GM18502 (cell line): Measurements from ENCODE around the gene PRICKLE2.

Experiments
- ATAC-seq: cut with Tn5 transposase; IDR thresholded peaks from one replicate; pipeline ENCODE4 v1.9.1; 2021; ENCODE audit warnings: mild to moderate bottlenecking; ENCODE audit not compliant: unreplicated experiment, poor library complexity

PRICKLE2 gene

DNA sequence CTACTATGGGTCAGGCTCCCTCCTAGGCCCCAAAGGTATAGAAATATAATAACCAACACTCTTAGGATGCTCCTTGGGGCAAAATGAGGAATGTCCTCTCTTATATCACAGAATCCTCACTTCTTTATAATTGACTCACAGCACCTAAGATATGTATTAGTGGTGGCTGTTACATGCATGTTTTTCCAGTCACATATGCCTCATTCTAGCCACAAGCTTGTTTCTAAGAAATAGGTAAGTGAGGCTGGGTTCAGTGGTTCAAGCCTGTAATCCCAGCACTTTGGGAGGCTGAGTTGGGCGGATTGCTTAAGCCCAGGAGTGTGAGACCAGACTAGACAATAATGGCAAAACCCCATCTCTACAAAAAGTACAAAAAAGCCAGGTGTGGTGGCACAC is 144.0 kb downstream of the PRICKLE2 start:
- no peak for ATAC-seq

DNA sequence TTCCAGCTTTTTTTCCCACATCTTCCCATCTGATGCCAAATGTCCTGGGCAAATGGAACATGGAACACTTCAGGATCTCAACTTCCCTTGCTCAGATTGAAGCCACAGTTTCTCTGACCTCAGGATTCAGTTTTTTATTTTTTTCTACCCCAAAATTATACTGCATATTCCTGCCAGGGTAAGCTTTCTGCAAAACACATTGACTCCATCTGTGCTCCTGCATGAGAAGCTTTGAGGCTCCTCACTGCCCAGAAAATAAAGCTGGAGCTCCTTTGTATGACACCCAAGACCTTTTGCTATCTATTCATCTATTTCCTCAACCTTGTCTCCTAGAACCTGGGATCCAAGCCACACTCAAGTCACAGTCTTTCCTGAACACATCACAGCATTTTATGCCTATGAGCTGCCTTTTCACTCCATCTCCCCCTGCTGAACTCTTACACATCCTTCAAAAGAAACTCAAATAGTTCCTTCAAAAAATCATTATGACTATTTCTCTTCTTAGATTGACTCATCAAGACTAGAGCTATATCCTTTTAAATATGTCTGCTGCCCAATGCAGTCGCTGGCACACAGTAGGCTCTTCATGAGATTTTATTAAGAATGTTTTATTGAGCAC is 144.5 kb downstream of the PRICKLE2 start:
- no peak for ATAC-seq

DNA sequence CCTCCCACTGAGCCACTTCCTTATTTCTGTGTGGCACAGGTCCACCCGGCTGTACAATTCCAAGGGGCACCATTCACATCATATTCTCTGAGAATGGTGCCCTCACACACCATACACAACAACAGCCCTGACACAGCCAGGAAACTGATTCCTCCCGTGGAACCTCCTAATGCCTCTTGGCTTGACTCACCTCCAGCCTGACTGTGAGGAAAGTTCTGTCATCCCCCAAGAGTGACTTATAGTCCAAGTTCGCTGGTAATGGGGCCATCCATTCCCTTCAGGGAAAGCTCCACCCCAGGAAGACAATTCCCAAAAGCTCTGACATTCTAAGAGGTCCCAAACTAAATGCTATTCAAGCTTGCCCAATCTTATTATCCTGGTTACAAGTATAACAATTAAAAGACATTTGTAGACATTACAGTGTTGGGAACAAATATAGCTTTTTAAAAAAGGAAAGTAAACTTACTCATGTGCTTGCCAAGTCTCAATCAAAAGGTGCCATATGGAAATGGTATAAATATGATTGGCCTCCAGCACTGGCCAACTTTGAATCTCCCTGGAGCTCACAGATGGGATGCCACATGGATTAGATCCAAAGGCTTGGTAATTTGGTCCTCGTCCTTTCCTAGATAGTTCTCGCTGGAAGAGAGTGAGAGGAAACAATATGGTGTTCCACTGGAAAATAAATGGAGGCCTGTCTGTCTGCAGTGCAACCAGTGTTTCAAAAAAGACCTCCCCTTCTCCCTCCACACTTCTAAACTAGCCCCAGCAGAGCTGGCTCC is 145.7 kb downstream of the PRICKLE2 start:
- ATAC-seq = no peak

DNA sequence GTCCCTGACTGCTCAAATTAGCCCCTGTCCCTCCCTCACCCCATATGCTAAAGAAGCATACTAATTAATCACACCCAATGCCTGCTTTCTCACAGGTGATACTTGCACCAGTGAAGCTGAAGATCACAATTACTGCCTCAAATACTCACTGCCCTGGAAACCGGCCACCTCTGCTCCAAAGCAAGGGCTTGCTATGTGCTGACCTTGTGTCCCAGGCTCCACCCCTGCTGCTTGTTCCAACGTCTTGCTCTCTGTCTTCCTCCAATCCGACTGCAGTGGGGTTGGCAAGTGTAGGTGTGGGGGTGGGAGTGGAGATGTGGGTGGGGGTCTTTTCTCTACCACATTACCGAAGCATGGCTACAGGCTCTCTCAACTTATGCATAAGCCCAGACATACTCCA is 146.3 kb downstream of the PRICKLE2 start:
- ATAC-seq = no peak

DNA sequence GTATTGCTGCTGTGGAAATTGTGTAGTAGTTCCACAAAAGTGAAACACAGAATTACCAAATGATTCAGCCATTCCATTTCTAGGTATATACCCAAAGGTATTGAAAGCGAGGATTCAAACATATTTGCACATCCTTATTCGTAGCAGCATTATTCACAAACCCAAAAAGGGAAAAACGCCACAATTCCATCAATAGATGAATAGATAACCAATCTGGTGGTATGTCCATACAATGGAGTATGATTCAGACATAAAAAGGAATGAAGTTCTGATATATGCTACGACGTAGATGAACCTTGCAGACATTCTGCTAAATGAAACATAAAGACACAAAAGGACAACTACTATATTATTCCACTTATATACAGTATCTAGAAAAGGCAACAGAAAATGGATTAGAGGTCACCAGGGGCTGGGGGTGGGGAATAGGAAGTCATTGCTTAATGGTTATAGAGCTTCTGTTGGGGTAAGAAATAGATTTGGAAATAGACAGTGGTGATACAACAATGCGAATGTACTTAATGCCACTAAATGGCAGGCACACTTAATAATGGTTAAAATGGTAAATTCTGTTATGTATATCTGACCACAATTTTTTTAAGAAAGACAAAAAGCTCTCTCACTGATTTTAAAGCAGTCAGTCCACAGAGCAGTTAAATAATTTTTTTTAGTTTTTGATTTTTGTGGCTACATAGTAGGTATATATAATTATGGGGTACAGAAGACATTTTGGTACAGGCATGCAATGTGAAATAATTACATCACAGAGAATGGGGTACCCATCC is 150.2 kb downstream of the PRICKLE2 start:
- no peak for ATAC-seq

DNA sequence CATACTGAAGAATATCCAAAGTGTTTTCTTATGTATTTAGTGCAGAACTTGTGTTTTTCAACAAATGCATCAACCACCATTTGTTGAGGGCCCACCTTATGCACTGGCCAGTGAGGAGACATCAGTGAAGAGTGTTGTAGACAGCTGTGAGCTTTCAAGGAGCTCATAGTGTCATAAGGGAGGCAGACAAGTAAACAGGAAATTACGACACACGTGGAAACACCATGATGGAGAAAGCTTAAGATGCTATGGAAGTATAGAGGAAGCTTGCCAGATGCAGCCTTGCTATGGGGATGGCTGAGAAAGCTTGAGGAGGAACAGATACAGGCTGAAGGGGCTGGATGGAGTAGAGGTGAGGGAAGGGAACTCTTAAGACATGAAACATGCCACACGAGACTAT is 151.2 kb downstream of the PRICKLE2 start:
- ATAC-seq = no peak

DNA sequence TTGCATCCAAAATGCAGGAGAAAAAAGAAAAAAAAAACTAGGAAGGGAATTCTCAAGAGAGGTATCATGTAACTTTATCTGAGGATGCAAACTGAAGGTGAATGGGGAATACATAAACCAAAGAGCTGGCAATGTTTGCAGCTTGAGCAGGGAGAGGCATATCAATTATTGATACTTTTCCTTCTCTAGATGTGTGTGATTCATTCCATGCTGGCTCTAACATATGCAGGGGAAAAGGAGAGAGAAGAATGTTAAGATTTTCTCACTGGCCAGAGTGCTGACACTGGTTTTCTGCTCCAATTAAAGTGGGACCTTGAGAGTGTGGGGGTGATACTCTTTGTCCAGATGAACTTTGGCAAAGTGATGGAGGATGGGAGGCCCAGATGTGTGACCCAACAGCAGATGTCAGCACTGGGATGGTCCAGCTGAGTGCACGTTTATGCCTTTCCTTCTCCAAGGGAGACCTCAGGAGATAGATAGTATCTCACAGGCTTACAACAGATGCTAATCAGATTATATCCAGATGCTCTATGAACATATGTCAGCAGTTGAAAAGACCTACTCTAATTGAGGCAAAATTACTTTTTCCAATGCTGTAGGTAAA is 152.0 kb downstream of the PRICKLE2 start:
- no peak for ATAC-seq

DNA sequence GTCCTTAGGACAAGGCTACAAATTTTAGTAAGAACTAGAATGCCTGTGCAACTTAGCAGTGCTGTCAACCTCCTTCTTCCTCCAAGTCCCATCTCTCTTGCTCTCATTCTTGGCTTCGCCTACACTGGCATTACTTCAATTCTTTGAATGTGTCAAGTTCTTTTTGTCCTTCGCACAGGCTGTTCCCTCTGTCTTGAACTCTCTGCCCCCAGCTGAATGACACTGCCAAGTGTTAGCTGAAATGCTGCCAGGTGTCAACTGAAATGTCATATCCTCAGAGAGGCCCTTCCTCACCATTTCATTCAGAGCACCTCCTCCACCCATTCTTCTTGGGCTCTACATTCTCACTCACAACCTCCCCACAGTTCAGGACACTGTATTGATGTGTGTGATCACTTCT is 153.1 kb downstream of the PRICKLE2 start:
- ATAC-seq = no peak

DNA sequence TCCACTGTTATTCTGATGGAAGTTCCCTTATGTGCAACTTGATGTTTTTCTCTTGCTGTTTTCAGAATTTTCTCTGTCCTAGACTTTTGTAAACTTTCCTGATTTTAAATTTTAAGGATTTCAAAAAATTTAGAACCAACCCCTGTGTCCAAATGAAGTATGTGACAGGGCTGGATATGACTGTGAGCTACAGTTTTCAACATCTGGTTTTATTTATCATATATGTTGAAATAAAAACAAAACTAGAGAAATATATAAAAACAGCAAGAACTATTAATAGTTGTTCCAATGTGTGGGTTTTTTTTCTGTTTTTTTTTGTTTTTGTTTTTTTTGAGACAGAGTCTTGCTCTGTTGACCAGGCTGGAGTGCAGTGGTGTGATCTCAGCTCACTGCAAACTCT is 154.6 kb downstream of the PRICKLE2 start:
- no peak for ATAC-seq

DNA sequence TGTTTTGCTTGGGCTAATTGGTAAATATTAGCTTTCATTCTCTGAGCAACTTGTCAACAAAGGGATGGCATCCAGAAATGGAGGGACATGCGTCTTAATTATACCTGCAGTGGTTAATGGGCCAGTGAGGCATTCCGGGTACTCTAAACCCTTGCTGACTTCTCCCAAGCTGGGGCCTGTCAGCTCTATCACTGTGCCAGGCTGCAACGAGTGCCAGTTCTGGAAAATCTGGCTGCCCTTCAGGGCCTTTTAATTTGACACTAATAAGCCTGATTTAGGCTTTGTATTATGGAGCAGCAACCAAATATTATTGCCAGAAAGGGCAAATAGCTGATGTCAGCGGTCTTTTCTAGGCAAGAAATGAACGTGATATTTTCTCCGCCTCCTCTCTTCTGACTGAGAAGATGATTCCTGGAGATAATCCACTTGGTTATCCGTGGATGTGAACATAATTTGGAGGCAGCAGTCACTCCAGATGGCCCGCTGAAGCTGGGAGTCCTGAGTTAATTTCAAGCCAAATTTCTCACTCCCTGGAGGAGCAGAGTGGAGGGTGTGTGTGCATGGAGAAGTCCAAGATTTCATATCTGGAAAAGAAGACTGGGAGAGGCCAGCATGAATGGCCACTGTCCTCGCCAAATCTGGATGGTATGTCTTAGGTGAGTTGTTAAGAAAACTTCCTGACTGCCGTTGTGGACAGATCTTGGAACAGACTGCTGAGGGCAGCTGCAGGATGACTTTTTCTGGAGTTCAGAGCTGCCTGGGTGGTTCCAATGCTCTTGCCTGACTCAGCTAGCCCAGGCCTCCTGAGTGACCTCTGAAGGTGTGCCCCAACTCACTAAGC is 157.5 kb downstream of the PRICKLE2 start:
- no peak for ATAC-seq

DNA sequence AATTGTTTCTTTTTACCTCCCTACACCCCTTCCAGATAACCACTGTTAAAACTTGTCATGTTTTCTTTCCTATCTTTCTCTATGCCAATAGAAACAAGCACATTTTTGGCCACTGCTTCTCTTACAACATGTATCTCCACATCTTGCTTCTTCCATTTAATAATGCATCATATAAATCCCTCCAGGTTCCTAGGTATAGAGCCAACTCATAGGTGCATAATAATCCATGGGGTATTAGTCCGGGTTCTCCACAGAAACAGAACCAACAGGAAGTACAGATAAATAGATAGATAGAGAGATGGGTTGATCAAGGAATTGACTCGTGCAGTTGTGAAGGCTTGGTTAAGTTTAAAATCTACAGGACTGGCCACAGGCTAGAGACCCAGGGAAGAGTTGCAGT is 160.5 kb downstream of the PRICKLE2 start:
- no peak for ATAC-seq

DNA sequence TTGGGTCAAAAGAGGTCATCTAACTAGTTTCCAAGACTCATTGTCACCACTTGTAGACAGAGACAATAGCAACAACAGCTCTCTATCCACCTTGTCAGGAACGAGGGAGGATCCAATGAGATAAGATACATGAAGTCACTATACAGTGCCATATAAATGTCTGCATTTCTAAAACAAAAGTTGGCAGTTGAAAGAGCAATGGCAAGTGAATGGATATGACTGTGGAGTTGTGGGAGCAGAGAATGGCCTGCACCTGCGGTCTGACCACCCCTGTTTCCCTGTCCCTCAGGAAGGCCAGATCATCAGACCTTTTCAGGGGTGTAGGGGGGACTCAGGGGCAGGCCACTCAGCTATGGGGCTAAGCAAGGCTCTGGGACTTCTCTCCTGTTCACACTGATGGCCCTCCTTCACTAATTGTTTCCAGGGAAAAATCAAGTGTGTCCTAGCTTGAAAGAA is 161.3 kb downstream of the PRICKLE2 start:
- no peak for ATAC-seq

DNA sequence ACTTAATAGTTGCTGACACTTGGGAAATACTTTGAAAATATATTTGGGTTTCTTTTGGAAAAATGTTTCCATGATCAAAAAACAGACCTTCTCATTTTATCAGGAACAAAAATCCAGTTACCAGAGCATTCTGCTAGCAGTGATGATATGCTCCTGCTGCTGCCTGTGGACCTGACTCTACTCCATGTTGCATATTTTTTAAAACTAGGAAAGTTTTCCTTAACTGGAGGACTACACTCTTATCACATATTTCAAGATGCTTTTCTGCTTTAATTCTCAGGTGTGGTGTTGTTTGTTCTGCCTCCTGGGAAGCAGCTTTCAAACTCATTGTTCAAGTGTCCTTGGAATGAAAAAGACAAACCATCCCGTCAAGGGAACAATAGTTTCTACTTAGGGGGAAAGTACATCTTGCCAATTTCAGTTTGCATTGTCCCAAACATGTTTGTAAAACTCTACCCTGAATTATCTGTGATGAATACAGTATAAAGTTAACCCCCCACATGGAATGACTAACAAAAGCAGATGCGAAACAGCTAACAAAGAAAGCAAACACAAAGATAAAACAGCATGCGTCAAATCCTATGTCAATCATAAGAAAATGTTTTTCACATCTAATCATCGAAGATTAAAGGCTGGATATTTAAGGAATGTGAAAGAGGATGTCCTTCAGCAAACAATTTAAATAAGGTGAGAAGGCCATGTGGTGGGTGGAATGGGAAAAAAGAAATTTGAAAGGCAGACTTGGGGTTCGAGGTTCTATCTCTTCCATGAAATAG is 161.9 kb downstream of the PRICKLE2 start:
- no peak for ATAC-seq

DNA sequence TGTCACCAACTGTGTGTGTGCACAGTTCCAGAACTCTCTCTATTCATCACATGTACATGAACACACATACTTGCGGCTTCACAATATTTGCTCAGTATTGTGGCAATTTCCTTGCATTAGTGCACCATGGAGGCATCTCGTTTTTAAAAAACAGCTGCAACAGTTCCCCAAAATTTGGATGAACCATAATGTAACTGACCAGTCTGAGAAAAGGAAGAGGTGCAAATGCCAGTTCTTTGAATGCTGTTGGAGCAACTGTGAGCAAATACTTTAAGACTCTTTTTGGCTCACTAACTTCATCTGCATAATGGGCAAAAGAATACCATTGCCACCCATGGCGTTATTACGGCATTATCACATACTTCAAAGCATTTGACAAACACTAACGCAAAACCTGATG is 163.6 kb downstream of the PRICKLE2 start:
- no peak for ATAC-seq

DNA sequence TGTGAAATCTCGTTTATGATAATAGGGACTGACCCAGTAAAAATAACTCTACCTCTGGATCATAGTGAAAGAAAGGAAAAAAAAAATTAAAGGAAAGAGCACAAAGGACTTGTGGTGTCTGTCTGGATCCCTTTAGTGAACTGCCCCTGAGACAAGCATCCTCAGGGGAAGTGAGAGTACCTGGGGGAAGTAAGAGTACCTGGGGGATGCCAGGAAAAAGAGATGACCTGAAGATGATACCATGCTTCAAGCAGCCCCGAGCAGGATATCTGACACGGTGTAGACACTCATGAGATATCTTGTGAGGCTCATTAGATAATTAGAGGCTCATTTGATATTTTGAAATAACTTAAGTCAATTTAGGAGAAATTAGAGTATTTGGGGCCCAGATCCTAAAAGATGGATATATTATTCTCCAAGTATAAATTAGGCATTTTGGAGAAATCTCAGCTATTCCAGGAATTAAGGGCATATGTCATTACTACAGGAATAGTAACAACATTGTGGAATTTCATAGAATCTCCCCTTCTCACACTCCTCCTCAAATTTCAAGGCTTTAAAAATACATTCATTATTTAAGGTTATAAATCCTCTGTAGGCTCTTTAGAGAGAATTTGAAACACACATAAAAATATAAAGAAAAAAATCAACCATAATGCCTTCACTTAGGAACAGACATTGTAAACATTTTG is 165.6 kb downstream of the PRICKLE2 start:
- no peak for ATAC-seq

DNA sequence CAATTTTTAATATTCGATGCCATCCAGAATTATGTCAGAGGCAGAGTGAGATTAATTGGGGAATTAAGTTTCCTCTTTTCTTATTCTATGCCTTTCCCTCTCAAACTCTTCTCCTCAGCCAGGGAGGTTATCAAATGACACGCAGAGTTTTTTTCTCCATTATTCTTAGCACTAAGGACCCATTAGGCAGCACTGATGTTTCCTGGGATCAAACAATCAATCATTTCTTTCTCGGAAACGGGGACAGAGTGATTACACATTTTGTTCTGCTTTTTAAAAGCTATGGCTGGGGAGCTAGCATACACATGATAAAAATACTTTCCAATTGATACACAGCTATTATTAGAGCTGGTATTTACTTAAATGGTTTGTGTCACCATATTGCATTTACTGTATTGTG is 166.7 kb downstream of the PRICKLE2 start:
- no peak for ATAC-seq

DNA sequence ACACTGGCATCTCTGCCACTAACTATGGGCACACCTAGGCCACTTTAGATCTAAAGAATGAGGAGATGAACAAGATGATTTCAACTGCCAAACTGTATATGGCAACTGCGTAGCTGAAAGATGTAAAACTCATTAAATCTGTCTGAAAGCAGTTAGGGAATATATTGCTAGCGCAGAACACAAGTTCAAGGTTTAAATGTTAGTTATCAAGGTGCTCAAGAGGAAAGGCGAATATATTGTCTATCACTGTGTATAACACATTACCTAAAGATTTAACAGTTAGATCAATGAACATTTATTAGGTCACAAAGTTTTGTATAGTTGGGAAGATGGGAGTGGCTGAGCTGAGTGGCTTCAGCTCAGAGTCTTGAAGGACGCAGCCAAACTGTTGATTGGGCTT is 168.0 kb downstream of the PRICKLE2 start:
- ATAC-seq = no peak

DNA sequence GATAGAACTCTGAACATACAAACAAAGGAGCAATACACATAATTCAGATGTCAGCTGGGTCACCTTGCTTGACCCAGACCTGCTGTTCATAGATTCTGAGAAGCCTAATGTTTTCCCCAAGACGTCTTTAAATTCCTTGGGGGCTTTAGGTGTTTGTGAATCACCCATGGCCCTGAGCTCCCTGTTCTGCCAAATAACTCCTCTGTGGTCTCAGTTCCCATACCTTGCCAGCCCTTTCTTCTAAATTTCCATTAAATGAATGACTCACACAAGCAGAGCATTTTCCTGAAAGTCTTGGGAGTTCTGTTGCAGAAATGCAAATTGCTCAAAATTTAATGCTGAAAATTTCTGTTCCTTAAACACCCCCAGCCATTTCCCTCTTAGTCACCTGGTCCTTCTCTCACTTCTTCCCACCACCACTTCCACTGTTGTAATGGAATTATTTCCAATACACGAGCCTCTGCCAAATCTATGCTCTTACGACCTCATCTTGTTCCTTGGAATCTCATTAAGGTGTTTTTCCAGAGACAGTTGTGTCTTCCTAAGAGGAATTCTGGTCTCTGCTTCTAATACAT is 168.6 kb downstream of the PRICKLE2 start:
- no peak for ATAC-seq
